Pulmonary artery endothelial cell (primary cell): ENCODE data around the gene PAQR6. TPM values are rescaled to one million over a fixed set of nuclear protein-coding genes. Genes with fewer than 3 reads are reported as not detected.
"Not testable (repeated sequence)": the region's sequence is repeated elsewhere in the genome, so short reads cannot be mapped to it uniquely, and the experiment has no call there.

Experiments used
- DNase-seq: peaks from one replicate; pipeline ENCODE4 v3.0.0-alpha.2; 2011; ENCODE audit warnings: low read depth, low spot score
- total RNA-seq: library from RNA; depleted of rRNA; stranded (reverse); fragments of >200 nt; gene quantifications from 2 replicates; pipeline ENCODE4 v1.2.3, GENCODE V29; 2014

The PAQR6 gene
- total RNA-seq, 1 donor from 2014 or later, result 0.07 TPM

DNA sequence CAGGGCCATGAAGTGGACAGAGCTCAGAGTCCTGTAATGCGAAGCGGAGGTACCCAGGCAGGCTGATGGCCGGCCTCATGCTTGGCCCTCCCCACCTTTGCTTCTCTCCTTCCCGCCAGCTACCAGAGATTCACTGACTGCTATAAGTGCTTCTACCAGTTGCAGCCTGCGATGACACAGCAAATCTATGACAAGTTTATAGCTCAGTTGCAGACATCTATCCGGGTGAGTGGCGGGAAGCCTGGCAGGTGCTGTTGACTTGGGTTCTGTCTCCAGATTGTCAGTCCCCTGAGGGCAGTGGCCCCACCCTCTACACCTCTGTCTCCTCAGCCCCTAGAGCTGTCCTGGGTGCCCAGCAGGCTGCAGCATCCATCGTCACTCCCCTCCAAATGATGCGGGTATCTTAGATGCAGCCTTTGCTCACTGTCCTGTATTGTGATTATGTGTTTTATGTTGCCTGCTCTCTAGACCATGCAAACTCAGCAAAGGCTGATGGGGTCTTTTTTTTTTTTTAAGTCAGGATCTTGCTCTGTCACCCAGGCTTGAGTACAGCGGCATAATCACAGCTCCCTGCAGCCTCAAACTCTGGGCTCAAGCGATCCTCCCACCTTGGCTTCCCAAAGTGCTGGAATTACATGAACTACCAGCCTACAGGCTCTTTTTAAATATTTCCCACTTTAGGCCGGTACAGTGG lies 15.5 kb downstream of the PAQR6 start:
- DNase-seq, result no peak

DNA sequence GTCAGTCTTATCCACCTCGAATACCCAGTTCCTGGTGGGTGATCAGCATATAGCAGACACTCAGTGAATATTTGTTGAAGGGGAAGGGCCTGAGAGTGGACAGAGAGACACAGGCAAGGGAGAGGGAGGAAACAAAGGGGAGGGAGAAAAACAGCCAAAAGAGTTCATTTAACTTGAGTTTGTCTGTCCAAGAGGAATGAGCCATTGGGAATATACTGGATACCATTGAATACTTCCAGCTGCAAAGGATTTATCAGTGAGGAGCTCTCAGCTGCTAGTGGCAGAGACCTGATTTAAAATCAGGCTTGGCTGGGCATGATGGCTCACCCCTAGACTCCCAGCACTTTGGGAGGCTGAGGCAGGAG lies 17.4 kb downstream of the PAQR6 start:
- no peak for DNase-seq

DNA sequence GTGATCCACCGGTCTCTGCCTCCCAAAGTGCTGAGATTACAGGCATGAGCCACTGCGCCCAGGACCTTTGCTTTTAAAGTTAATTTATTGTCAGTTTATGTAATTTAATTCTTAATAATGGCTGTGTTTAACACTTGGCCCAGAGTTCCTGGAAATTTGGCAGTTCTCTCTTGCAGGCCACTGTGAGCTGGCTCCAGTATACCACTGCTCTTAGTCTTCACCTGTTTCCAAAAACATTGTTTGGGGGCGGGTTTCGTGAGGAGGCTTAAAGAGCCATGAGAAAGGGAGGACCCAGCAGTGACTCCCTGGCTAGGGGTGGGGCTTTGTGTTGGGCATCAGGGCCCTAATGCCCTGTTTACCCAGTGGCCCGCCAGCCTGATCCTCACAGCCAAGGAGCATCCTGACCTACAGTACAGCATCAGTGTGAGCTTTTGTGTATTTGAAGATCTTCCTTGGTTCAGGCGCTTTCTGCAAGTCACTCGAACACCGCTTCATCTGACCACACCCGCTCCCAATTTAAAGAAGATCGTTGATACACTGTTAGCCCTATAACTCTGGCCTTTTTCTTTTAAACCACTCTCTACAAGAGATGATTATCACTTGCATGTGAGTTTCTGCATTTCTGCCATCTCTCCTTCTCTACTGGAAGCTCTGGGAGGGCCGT lies 17.9 kb downstream of the PAQR6 start:
- no peak for DNase-seq

DNA sequence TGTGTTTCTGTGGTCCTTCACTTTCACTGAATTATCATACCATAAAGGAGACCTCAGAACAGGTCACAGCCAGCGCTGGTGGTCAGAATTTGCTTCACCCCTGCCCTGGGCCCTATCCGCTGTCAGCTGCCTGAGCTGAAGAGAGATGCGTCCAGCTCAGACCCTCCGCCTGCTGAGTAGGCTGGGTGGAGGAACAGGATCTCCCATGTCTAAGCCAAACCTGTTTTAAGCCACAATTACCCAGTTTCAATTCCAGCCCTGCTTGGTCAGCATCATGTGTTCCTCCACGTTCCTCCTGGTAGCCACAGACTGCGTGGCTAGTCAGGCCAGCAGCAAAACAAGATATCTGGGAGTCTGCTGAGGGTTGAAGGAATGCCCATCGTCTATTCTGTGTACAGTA lies 19.4 kb downstream of the PAQR6 start:
- DNase-seq, result no peak

DNA sequence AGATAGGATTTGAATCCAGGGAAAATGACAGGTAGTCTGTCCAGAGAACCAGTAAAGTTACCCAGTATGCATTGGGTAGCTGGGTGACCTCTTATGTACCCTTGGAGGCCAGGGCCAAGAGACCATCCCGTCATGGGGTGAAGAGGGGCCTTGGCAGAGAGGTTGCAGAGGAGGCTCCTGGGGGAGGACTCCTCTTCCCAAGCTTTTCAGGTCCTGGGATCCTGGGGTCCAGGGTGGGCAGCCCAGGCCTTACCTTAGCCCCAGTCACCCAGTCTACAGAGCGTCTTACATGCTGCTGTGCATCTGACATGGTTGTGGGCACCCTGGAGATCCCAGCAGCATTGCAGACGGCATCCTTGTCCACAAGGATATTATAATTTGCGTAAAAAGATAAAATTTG lies 21.1 kb downstream of the PAQR6 start:
- no peak for DNase-seq

DNA sequence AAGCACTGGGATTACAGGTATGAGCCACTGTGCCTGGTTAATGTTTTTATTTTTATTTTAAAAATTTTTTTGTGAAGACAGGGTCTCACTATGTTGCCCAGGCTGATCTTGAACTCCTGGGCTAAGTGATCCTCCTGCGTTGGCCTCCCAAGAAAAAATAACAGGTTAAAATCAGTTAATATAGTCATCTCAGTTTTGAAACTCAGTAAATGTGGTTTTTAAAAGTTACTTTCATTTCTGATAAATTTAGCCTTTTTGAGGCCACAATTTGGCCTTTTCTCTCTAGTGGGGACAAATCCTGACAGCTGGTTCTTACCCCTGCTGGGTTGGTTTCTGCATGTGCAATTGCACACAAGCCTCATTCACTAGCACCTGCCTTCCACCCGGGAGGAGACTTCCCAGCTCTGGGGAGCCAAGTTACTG lies 21.7 kb downstream of the PAQR6 start:
- no peak for DNase-seq

DNA sequence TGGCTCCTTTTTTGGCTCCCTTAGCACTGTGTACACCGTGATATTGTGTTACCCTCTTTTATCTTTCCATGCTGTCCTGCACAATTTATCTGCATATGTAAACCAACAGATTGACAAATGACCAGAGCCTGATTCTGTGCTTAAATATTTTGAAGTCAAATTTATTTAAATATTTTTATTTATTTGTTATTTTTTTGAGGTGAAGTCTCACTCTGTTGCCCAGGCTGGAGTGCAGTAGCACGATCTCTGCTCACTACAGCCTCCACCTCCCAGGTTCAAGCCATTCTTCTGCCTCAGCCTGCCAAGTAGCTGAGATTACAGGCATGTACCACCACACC lies 22.2 kb downstream of the PAQR6 start:
- DNase-seq, result no peak

DNA sequence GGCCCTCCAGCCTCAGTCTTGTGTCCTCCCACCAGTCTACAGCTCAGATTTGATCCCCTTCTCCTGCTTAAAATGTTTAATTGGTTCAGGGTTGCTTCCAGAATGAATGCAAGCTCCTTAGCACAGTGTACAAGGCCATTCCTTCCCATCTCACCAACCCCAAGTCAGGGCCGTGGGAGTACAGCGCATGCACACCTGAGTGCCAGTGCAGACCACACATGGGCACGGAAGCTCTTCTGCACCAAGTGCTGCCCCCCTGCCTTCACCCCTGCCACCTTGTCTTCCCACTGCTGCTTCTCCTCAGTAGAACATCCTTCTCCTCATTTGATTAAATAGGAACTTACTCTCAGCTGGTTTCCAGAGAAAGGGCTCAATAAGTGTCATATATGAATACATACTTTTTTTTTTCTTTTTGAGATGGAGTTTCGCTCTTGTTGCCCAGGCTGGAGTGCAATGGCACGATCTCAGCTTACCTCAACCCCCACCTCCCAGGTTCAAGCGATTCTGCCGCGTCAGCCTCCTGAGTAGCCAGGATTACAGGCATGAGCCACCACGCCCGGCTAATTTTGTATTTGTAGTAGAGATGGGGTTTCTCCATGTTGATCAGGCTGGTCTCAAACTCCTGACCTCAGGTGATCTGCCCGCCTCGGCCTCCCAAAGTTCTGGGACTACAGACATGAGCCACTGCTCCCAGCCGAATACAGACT lies 25.7 kb downstream of the PAQR6 start:
- no peak for DNase-seq

DNA sequence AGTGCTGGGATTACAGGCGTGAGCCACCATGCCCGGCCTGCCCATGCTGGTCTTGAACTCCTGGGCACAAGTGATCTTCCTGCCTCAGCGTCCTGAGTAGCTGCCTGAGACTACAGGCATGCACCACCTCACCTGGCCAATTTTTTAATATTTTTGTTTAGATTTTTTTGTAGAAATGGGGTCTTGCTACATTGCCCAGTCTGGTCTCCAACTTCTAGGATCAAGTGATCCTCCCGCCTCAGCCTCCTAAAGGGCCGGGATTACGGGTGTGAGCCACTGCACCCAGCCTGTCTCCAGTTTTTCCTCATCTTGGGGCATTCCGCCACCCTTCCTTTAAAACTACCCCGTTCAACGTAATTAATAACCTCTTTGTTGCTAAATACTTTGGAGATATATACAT lies 27.6 kb downstream of the PAQR6 start:
- DNase-seq, result no peak

DNA sequence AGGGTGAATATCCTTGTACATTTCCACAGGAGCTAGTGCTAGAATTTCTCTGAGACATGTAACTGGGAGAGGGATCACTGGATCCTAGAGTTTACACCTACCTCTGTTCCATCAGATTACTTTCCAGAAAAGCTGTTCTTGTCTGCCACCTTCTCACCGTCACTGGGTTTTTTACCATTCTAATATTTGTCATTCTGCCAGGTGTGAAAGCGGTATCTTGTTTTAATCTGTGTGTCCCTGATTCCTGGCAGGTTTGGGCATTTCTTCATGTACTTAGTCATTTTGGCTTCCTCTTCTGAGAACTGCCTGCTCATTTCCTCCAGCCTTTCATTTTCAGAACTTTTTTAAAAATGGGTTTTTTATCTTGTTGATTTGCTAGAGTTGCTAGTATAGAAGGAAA lies 30.0 kb downstream of the PAQR6 start:
- DNase-seq, result no peak

DNA sequence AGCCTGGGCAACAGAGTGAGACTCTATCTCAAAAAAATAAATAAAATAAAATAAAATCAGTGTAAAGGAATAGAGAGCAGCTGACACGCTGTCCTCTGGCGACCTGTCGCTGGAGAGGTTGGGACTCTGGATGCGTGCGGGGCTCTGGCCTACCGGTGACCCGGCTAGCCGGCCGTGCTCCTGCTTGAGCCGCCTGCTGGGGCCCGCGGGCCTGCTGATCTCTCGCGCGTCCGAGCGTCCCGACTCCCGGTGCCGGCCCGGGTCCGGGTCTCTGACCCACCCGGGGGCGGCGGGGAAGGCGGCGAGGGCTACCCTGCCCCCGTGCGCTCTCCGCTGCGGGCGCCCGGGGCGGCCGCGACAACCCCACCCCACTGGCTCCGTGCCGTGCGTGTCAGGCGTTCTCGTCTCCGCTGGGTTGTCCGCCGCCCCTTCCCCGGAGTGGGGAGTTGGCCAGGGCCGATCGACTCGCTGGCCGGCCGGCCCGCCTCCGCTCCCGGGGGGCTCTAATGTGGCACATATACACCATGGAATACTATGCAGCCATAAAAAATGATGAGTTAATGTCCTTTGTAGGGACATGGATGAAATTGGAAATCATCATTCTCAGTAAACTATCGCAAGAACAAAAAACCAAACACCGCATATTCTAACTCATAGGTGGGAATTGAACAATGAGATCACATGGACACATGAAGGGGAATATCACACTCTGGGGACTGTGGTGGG lies 31.3 kb downstream of the PAQR6 start:
- not testable (repeated sequence) for DNase-seq

DNA sequence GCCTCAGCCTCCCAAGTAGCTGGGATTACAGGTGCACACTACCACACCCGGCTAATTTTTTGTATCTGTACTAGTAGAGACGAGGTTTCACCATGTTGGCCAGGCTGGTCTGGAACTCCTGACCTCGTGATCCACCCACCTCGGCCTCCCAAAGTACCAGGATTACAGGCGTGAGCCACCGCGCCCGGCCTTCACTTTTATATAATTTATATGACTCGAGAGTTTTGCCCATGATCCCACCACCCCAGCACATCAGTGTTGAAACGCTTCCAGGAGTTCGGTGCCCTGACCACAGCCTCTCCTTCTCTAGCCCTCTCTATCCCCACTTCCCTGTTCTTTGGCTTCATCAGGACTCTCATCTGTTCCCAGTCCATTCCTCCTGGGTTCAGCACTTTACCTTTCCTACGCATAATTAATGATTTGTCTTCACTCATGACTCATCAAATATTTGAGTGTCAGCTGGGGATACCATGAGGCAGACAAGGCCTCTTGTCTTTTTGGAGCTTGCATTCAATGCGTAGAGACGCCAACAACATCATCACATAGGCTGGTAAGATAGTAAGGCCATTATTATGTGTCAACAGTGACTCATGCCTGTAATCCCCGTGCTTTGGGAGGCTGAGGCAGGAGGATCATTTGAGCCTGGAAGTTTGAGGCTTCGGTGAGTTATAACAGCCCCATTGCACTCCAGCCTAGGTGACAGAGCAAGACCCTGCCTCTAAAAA lies 33.7 kb downstream of the PAQR6 start:
- no peak for DNase-seq

DNA sequence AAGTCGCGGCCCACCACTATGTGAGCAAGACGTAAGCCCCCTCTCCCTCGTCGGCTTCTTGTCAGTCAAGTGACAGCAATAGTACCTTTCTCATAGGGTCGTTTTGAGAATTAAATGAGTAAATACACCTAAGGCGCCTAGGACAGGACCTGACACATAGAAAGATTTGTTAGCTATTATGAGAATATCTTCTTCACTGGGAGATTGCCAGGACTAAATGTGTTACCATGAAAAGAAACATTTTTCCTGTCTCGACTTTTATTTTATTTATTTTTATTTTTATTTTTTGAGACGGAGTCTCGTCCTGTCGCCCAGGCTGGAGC lies 34.3 kb downstream of the PAQR6 start:
- no peak for DNase-seq

DNA sequence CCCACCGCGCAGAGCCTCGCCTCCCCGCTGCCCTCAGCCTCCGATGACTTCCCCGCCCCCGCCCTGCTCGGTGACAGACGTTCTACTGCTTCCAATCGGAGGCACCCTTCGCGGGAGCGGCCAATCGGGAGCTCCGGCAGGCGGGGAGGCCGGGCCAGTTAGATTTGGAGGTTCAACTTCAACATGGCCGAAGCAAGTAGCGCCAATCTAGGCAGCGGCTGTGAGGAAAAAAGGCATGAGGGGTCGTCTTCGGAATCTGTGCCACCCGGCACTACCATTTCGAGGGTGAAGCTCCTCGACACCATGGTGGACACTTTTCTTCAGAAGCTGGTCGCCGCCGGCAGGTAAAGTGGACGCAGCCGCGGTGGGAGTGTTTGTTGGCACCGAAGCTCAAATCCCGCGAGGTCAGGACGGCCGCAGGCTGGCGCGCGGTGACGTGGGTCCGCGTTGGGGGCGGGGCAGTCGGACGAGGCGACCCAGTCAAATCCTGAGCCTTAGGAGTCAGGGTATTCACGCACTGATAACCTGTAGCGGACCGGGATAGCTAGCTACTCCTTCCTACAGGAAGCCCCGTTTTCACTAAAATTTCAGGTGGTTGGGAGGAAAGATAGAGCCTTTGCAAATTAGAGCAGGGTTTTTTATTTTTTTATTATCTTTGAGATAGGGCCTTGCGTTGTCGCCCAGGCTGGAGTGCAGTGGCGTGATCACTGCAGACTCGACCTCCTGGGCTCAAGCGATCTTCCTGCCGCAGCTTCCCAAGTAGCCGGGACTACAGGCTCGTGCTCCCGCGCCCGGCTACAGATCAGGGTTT lies 34.8 kb downstream of the PAQR6 start, which contains the start of gene PMF1:
TSS of gene PMF1 (plus strand) at position 175 of the 811 bp plus-strand sequence. CDS start at position 184, 9 bp downstream.
- DNase-seq, result peak; percentile 87

DNA sequence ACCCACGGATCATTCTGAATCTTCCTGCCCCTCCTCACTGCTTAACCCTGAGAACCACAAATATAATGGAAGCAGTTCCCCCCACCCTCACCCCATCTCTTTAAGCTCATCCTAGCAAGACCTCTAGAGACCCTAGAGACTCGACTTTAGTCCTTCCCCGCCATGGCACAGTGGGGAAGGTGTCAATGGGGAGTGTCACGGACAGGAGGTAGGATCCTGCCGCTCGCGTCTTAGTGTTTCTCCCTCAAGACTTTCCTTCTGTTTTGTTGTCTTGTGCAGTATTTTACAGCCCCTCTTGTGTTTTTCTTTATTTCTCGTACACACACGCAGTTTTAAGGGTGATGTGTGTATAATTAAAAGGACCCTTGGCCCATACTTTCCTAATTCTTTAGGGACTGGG lies 35.7 kb downstream of the PAQR6 start:
- DNase-seq, result no peak

DNA sequence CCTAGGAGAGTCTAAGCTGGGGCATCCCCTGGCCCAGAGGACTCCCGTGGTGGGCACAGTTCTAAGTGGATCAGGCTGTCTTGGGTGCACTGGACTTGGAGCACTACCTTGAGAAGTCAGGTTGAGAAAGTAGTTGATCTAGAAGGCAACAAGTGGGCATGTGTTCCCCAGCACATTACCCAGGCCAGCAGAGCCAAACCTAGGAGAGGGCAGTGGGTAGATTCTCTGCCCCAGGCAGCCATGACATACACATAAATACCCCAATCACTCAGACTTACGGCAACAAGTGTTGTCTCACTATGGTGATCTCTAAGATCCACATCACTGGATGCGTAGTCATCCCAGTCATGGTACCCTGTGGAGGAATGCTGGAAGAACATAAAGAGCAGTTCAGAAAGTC lies 36.6 kb downstream of the PAQR6 start:
- no peak for DNase-seq

DNA sequence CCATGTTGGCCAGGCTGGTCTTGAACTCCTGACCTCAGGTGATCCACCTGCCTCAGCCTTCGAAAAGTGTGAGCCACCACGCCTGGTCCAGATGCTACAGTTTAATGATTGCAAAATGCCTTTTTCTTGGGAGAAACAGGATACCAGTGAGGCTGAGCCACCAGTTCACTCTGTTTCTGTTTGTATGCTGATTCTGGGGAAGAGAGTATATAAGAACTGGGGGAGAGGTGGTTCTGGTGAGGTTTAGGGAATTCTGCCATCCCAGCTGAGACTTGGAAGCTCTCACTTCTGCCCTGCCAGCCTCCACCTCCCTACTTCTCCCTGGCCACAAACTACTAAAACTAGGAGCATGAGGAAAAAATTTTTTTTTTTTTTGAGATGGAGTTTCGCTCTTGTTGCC lies 43.2 kb downstream of the PAQR6 start:
- no peak for DNase-seq

DNA sequence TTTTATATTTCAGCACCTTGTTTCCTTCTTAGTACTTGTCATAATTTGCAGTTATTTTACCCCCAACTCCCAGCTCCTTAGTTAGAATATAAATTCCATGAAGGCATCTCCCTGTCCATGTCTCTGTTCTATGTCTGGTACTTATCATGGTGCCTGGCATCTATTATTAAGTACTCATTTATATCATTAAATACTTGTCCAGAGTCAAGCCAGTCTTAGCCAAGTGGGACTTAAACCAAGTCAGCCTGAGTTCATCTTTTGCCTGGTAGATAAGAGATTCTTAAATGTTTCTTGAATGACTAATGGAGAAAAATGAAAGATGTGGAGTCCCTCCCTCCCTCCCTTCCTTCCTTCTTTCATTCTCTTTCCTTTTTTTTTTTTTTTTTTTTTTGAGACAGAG lies 44.5 kb downstream of the PAQR6 start:
- no peak for DNase-seq

DNA sequence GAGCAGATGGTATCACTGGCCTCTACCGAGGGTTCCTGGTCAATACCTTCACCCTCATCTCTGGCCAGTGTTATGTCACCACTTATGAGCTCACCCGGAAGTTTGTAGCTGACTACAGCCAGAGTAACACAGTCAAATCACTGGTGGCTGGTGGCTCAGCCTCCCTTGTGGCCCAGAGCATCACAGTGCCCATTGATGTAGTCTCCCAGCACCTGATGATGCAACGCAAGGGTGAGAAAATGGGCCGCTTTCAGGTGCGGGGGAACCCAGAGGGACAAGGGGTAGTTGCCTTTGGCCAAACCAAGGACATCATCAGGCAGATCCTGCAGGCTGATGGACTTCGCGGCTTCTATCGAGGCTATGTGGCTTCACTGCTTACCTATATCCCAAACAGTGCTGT lies 47.8 kb downstream of the PAQR6 start:
- DNase-seq, result no peak

DNA sequence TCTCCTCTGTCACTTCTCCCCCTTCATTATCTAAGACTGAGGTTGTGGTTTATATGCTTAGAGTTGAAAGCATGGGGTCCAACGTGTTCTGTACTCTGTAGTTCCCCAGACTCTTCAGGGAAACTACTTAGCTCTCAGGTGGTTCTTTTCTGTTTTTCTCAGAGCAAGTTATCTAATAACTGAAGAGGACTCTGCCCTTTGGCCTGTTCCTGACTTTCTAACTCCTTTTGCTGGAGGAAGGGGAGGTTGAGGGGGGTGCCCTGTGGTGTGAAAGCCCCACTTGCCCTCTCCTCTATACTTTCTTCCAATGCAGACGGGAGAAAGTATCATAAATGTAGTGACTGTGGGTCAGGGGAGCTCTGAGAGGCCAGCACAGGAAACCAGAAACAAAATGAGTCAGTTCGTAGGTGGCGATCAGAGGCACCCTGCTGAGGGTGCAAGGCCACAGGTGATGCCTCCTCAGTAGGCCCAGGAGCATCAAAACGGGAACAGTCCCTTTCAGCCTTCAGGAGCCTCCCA lies 49.0 kb downstream of the PAQR6 start:
- DNase-seq, result no peak

DNA sequence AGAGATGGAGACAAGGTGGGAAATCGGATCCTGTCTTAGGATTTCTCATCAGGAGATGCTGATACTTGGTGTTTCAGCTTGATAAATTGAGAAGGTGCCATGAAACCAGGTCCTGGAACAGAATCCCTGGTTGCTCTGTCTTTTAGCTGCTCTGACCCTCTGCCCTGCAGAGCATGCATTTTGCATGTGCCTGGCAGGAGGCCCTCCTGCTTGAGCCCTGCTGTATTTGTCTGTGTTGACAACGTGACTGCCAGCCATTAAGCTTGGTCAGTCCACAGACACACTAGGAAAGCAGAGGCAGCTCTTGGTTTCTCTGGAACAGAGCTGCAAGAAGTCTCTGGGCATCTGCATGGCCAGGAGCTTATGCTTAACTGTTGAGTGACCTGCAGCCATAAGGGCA lies 51.4 kb downstream of the PAQR6 start:
- no peak for DNase-seq
